Activated CD4-positive, alpha-beta T cell treated with anti-CD3 and anti-CD28 coated beads, Interleukin-2, Interleukin-4, amounts not matched to agents 100 ng/mL and 50 ng/mL, durations not matched to agents 16 hours and 8 hours (primary cell): ENCODE measurements around the gene RB1.
A peak's percentile ranks its signal among the peaks of the same experiment; 100 is the strongest.
"Not testable (repeated sequence)": the region's sequence is repeated elsewhere in the genome, so short reads cannot be mapped to it uniquely, and the experiment has no call there.

Experiments
- DNase-seq: peaks from one replicate; pipeline ENCODE4 v3.0.0-alpha.2; 2020; ENCODE audit warnings: low spot score

Gene RB1

DNA sequence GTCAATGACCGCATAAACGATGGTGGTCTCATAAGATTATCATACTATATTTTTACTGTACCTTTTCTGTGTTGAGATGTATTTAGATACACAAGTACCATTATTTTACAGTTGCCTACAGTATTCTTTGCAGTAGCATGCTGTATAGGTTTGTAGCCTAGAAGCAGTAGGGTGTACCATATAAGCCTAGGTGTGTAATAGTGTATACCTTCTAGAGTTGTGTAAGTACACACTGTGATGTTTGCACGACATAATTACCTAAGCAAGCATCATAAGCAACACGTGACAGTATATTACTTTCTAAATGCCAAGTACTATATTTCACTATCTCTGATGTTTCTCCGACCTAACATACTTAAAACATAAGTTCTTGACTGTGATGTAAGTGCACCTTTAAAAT lies 106.6 kb downstream of the RB1 start:
- DNase-seq = peak; percentile 22

- no peak for DNase-seq
Measured at GRCh38 chr13:48411147-48411794, 107.7 kb downstream of the RB1 start.

- DNase-seq = peak; percentile 56
Measured at GRCh38 chr13:48411841-48412531, 108.4 kb downstream of the RB1 start.

- peak; percentile 55 for DNase-seq
Measured at GRCh38 chr13:48412881-48413351, 109.4 kb downstream of the RB1 start, which contains the start of gene LPAR6. TSS of gene LPAR6 (minus strand) at chr13:48413113. CDS start at chr13:48412423, 690 bp downstream.

GRCh38 chr13:48414501-48414900 lies 111.0 kb downstream of the RB1 start:
- no peak for DNase-seq

DNA sequence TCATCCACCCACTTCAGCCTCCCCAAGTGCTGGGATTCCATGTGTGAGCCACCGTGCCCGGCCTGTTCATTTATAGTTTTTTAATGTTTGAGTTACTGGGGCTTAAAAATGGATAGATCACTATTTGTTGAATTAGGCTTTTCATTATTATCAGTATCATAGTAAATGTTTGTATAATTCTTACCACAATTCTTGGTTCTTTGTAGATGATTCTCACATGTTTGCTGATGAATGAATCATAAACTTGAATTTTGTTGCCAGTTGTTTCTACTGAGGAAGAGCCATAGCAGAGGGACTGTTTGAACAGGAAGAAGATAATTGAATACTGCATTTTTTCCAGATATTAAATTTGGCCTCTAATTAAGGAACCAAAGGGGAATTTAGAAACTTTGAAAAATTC lies 112.0 kb downstream of the RB1 start:
- DNase-seq = no peak

- DNase-seq = not testable (repeated sequence)
Measured at GRCh38 chr13:48422003-48422402, 118.5 kb downstream of the RB1 start.

GRCh38 chr13:48424212-48424611 lies 120.7 kb downstream of the RB1 start:
- no peak for DNase-seq

DNA sequence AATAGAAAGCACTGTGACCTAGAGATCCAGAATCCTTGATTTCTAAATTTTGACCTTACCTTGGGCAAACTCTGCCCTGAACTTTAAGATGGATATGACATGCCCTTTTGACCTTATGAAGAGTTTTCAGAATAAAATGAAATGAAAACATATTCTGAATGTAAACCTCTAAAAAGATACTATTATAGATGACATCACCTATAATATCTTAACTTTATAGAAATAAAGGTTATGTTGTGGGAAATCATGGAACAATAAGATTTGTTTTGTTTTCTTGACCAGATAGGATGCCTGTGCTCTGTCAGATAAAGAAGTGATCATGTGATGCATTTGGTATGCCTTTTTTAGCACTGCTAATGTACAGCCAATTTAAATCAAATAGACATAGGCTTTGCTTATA lies 122.5 kb downstream of the RB1 start:
- DNase-seq = no peak

DNA sequence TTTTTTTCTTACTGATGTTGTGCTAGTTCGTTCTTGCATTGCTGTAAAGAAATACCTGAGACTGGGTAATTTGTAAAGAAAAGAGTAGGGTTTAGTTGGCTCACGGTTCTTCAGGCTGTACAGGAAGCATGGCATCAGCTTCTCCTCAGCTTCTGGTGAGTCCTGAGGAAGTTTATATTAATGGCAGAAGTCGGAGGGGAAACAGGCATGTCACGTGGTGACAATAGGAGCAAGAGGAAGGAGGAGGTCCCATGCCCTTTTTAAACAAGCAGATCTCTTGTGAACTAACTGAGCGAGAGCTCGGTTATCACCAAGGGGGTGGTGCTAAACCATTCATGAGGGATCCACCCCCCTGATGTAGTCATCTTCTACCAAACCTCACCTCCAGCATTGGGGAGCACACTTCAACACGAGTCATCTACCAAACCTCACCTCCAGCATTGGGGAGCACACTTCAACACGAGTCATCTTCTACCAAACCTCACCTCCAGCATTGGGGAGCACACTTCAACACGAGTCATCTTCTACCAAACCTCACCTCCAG lies 123.3 kb downstream of the RB1 start:
- not testable (repeated sequence) for DNase-seq

- no peak for DNase-seq
Measured at GRCh38 chr13:48429036-48429435, 125.5 kb downstream of the RB1 start.

DNA sequence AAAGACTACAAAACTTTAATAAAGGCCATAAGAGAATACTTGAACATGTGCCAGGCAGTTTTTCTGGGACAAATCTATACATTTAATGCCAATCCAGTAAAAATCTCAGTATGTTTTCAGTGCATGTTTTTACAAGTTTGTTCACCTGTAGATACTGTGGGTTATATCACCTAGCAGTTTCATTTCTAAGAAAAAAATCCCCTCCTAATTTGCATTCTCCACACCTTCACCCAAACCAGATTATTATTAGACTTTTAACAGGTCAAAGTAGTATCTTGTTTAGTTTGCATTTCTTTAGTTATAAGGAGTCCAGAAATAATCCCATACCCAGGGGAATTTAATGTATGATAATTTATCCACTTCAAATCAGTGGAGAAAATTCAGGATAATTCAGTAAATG lies 126.3 kb downstream of the RB1 start:
- DNase-seq = no peak

- no peak for DNase-seq
Measured at GRCh38 chr13:48431431-48431830, 127.9 kb downstream of the RB1 start.

GRCh38 chr13:48431987-48432615 lies 128.6 kb downstream of the RB1 start:
- DNase-seq = no peak

DNA sequence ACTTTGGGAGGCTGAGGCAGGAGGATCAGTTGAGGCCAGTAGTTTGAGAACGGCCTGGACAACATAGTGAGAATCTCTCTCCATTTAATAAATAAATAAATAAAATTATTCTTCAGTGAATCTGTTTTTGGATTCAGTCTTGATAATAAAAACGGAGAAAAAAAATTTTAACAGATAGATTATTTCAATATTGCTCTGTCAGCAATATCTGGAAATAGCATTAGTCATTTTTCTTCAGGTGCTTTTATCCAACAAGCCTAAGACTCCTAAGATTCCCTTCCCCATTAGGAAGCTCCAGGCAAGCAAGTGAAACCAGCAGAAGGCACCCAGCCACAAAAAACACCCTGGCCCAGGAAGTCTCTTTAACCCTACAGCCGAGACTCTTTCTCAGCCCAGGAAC lies 130.6 kb downstream of the RB1 start:
- DNase-seq = no peak

- no peak for DNase-seq
Measured at GRCh38 chr13:48436661-48437288, 133.2 kb downstream of the RB1 start.

DNA sequence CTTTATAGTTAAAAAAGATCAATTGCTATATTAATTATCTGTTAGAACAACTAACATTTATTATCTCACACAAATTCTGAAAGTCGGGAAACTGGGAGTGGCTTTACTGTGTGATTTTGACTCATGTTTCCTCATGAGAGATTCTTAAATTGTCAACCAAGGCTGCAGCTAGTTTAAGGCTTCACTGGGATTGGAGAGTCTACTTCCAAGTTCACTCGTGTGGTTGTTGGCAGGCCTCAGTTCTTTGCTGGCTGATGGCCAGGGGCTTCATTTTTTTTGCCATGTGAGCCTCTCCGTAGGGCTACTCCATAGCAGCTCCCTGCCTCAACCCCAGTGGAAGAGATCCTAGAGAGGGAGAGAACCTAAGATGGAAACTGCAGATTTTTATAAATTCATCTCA lies 133.8 kb downstream of the RB1 start:
- DNase-seq = no peak

DNA sequence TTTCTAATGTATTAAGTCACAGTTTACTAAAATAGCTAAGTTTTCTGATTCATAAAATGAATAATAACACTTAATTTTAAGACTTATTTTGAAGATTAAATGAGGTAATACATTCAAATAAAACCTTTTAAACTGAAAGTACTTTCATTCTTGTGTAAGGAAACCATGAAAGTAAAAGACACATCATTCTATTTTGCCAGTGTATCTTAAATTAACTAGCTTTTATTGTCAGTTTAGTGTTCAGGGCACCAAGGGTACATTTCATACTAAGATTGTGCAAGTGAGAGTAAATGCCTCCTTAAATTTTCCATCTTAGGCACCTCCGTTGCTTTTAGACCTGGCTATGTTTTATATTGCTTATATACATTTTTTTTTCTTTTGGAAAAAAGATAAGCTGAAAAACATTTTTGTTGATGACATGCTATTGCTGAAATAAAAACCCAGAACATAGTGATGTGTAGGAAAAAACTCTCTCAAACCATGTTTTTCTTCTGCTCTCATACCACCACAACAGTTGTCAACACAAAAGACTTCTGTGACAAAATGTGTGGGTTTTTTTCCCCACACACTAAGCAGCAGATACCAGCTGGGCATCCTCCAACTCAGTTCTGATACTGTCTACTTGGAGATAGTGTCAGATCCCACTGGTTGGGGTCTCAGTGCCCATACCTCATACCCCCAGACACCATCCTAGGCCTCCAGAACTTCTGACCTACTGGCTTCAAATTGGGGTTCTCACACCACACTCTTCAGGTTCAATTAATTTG lies 140.1 kb downstream of the RB1 start:
- DNase-seq = no peak

GRCh38 chr13:48446464-48446863 lies 142.9 kb downstream of the RB1 start:
- no peak for DNase-seq

GRCh38 chr13:48448285-48448958 lies 144.9 kb downstream of the RB1 start:
- no peak for DNase-seq
